Neural cell (in vitro differentiated cells): Measurements from ENCODE around the gene FPR1. TPM values are rescaled to one million over a fixed set of nuclear protein-coding genes. Genes with fewer than 3 reads are reported as not detected.

Experiments
- H2AFZ ChIP-seq: fragments of 200-600, 300-800 bp; sonication (generic), shearing (Covaris generic); 2 replicates; pipeline ENCODE4 v1.6.0; 2014; ENCODE audit warnings: low read depth, mild to moderate bottlenecking, antibody characterized with exemption, low read length, moderate library complexity
- H3F3A ChIP-seq: fragments of 200-600 bp; shearing (Covaris generic); 2 replicates; pipeline ENCODE4 v1.6.1; 2016; ENCODE audit warnings: mild to moderate bottlenecking, moderate library complexity, mixed read lengths, antibody characterized with exemption, low read length; ENCODE audit not compliant: insufficient read depth, poor library complexity, severe bottlenecking
- H3K27ac ChIP-seq: fragments of 200-600, 300-800 bp; sonication (generic), shearing (Covaris generic); 2 replicates; pipeline ENCODE4 v1.5.1; 2014; ENCODE audit warnings: mild to moderate bottlenecking, low read length, moderate library complexity
- H3K27me3 ChIP-seq: fragments of 300-800, 200-600 bp; sonication (generic), shearing (Covaris generic); 2 replicates; pipeline ENCODE4 v1.6.0; 2014; ENCODE audit warnings: mild to moderate bottlenecking, low read depth, low read length, moderate library complexity; ENCODE audit not compliant: insufficient read depth
- H3K36me3 ChIP-seq: fragments of 300-800, 200-600 bp; sonication (generic), shearing (Covaris generic); 2 replicates; pipeline ENCODE4 v1.5.1; 2014; ENCODE audit warnings: mild to moderate bottlenecking, antibody characterized with exemption, low read length, moderate library complexity; ENCODE audit not compliant: insufficient read depth
- H3K4me2 ChIP-seq: fragments of 300-800, 200-600 bp; sonication (generic), shearing (Covaris generic); 2 replicates; pipeline ENCODE4 v1.6.0; 2014; ENCODE audit warnings: mild to moderate bottlenecking, low read length
- H3K4me3 ChIP-seq: fragments of 300-800, 200-600 bp; sonication (generic), shearing (Covaris generic); 2 replicates; pipeline ENCODE4 v1.5.1; 2014; ENCODE audit warnings: mild to moderate bottlenecking, low read length, moderate library complexity
- H3K79me2 ChIP-seq: fragments of 200-600 bp; shearing (Covaris generic); replicated peaks from 2 replicates; pipeline ENCODE4 v1.6.0; 2014; ENCODE audit warnings: mild to moderate bottlenecking, low read length, moderate library complexity; ENCODE audit not compliant: insufficient read depth
- H3K9ac ChIP-seq: fragments of 300-800, 200-600 bp; sonication (generic), shearing (Covaris generic); 2 replicates; pipeline ENCODE4 v1.6.1; 2016; ENCODE audit warnings: mild to moderate bottlenecking, low read length, mixed read lengths
- H3K9me2 ChIP-seq: fragments of 200-600 bp; shearing (Covaris generic); 2 replicates; pipeline ENCODE4 v1.6.1; 2016; ENCODE audit warnings: mild to moderate bottlenecking, low read length, mixed read lengths; ENCODE audit not compliant: insufficient read depth
- H3K9me3 ChIP-seq: fragments of 200-600, 300-800 bp; sonication (generic), shearing (Covaris generic); 2 replicates; pipeline ENCODE4 v1.6.1; 2016; ENCODE audit warnings: mild to moderate bottlenecking, mixed run types, low read length, moderate library complexity, mixed read lengths
- H4K20me1 ChIP-seq: fragments of 200-600 bp; shearing (Covaris generic); 2 replicates; pipeline ENCODE4 v1.6.1; 2016; ENCODE audit warnings: mild to moderate bottlenecking, mixed run types; ENCODE audit not compliant: insufficient read depth
- CTCF ChIP-seq: fragments of 450-650 bp; IDR thresholded peaks from 2 replicates; pipeline ENCODE4 v1.5.1; 2014; ENCODE audit warnings: antibody characterized with exemption, mild to moderate bottlenecking, moderate library complexity; ENCODE audit not compliant: poor library complexity, severe bottlenecking
- EP300 ChIP-seq: fragments of 450-650 bp; conservative IDR thresholded peaks from 2 replicates; pipeline ENCODE4 v1.6.1; 2014; ENCODE audit warnings: antibody characterized with exemption, mild to moderate bottlenecking, moderate library complexity; ENCODE audit not compliant: poor library complexity, severe bottlenecking
- EZH2 ChIP-seq: fragments of 200-600, 300-800 bp; shearing (Covaris generic), sonication (generic); IDR thresholded peaks from 2 replicates; pipeline ENCODE4 v1.6.1; 2014; ENCODE audit warnings: antibody characterized with exemption, low read length, borderline replicate concordance, mild to moderate bottlenecking; ENCODE audit not compliant: insufficient read depth, poor library complexity, severe bottlenecking
- MXI1 ChIP-seq: fragments of 450-650 bp; conservative IDR thresholded peaks from 2 replicates; pipeline ENCODE4 v1.6.1; 2014; ENCODE audit warnings: antibody characterized with exemption, mild to moderate bottlenecking; ENCODE audit not compliant: poor library complexity, severe bottlenecking
- POLR2AphosphoS5 ChIP-seq: IDR thresholded peaks from 2 replicates; pipeline ENCODE4 v1.6.1; 2012
- RAD21 ChIP-seq: fragments of 450-650 bp; conservative IDR thresholded peaks from 2 replicates; pipeline ENCODE4 v1.6.1; 2014; ENCODE audit warnings: antibody characterized with exemption, mild to moderate bottlenecking, moderate library complexity
- REST ChIP-seq: IDR thresholded peaks from 2 replicates; pipeline ENCODE4 v1.6.1; 2012; ENCODE audit warnings: borderline replicate concordance
- SMC3 ChIP-seq: fragments of 450-650 bp; conservative IDR thresholded peaks from 2 replicates; pipeline ENCODE4 v1.6.1; 2014; ENCODE audit warnings: antibody characterized with exemption, mild to moderate bottlenecking, moderate library complexity; ENCODE audit not compliant: poor library complexity
- TAF1 ChIP-seq: IDR thresholded peaks from 2 replicates; pipeline ENCODE4 v1.6.1; 2012; ENCODE audit warnings: low read depth
- polyA plus RNA-seq: library from polyadenylated mRNA; depleted of rRNA; stranded (reverse); fragments of >200 nt; gene quantifications from 2 replicates; pipeline ENCODE4 v1.2.3, GENCODE V29; 2014

The FPR1 gene
- polyA plus RNA-seq, 1 donor from 2014 or later = not detected

GRCh38 chr19:51706885-51707284 lies 44.8 kb downstream of the FPR1 start:
- Histone ChIP-seq H4K20me1 (no peaks in the 10 kb centered on the region), H3K36me3 (no peaks in the 10 kb centered on the region), H2AFZ (no peak overlapping the region), H3K79me2 (no peaks in the 10 kb centered on the region), H3K27me3 (no peaks in the 10 kb centered on the region), H3F3A (no peaks in the 10 kb centered on the region), H3K9ac (no peak overlapping the region), H3K27ac (no peak overlapping the region), H3K9me3 (no peaks in the 10 kb centered on the region), H3K4me3 (no peak overlapping the region), H3K4me2 (no peak overlapping the region), H3K9me2 (no peaks in the 10 kb centered on the region)
- TF ChIP-seq POLR2AphosphoS5 (no peak), RAD21 (no peak), TAF1 (no peak), EP300 (no peak), EZH2 (no peak), REST (no peak), CTCF (no peak), MXI1 (no peak), SMC3 (no peak)

GRCh38 chr19:51706296-51706695 lies 45.4 kb downstream of the FPR1 start:
- Histone ChIP-seq H3K9me3 (no peaks in the 10 kb centered on the region), H3K79me2 (no peaks in the 10 kb centered on the region), H4K20me1 (no peaks in the 10 kb centered on the region), H3K27me3 (no peaks in the 10 kb centered on the region), H3K36me3 (no peaks in the 10 kb centered on the region), H3K4me2 (no peak overlapping the region), H3K9ac (no peak overlapping the region), H3K27ac (no peak overlapping the region), H3F3A (no peaks in the 10 kb centered on the region), H3K4me3 (no peak overlapping the region), H2AFZ (no peak overlapping the region), H3K9me2 (no peaks in the 10 kb centered on the region)
- TF ChIP-seq SMC3 = no peak
- no peak for TF ChIP-seq RAD21
- no peak for TF ChIP-seq EZH2

- H3K9me3 ChIP-seq = no peaks in the 10 kb centered on the region
- H4K20me1 ChIP-seq = no peaks in the 10 kb centered on the region
- H3K36me3 ChIP-seq = no peaks in the 10 kb centered on the region
- H3K4me2 ChIP-seq = peak overlapping the region; percentile 65
- H2AFZ ChIP-seq = no peak overlapping the region
- no peaks in the 10 kb centered on the region for H3K27me3 ChIP-seq
- no peaks in the 10 kb centered on the region for H3K9me2 ChIP-seq
- H3K4me3 ChIP-seq = peak overlapping the region; percentile 74
- no peaks in the 10 kb centered on the region for H3F3A ChIP-seq
- H3K27ac ChIP-seq = peak overlapping the region; percentile 47
- peak overlapping the region; percentile 68 for H3K9ac ChIP-seq
- TF ChIP-seq EZH2 (no peak), MXI1 (no peak), POLR2AphosphoS5 (no peak), EP300 (no peak), TAF1 (no peak), SMC3 (no peak), REST (no peak), RAD21 (no peak), CTCF (no peak)
- no peaks in the 10 kb centered on the region for H3K79me2 ChIP-seq
Observed at GRCh38 chr19:51704626-51705025, 47.1 kb downstream of the FPR1 start.
